IMR-90 (cell line): ENCODE data around the gene PLA2G2A. TPM values are rescaled to one million over a fixed set of nuclear protein-coding genes. Genes with fewer than 3 reads are reported as not detected.

Source experiments
- ATAC-seq: fragments of 200-7000 bp; cut with Tn5 transposase; 2 replicates; pipeline ENCODE4 v1.9.1; 2020; ENCODE audit warnings: low read depth, mild to moderate bottlenecking, moderate library complexity
- Bru-seq: library from RNA; stranded (reverse); fragments of 400-500 nt; gene quantifications from one replicate; lab custom pipeline; 2021; lab: Mats Ljungman, UMichigan
- BruChase-seq, 2 experiments: library from RNA; stranded (reverse); fragments of 400-500 nt; gene quantifications; one replicate each; lab custom pipeline; 2021; lab: Mats Ljungman, UMichigan
- BruUV-seq: library from RNA; stranded (reverse); fragments of 400-500 nt; replicated peaks from 2 replicates; lab custom pipeline; 2021; lab: Mats Ljungman, UMichigan
- CTCF ChIA-PET: fragments of 300-600 bp; formaldehyde crosslinking; extraction: SDS; loops from one replicate; lab custom pipeline; 2021; ENCODE audit warnings: antibody characterized with exemption; lab: Yijun Ruan, JAX
- POLR2A ChIA-PET: fragments of 300-600 bp; sonication (Branson Sonifier 250); formaldehyde crosslinking; loops from one replicate; lab custom pipeline; 2022; ENCODE audit warnings: antibody characterized with exemption; ENCODE audit not compliant: unreplicated experiment; lab: Charles Lee
- DNase-seq: peaks from one replicate; pipeline ENCODE4 v3.0.0; 2013
- H2AFZ ChIP-seq: replicated peaks from 2 replicates; pipeline ENCODE3; 2013; ENCODE audit warnings: low read length, mild to moderate bottlenecking; ENCODE audit not compliant: poor library complexity
- H2AK5ac ChIP-seq: 2 replicates; pipeline ENCODE4 v1.6.1; 2013; ENCODE audit warnings: low read depth, low read length, inconsistent platforms
- H2AK9ac ChIP-seq: replicated peaks from 2 replicates; pipeline ENCODE3; 2013; ENCODE audit warnings: mild to moderate bottlenecking, low read depth, low read length, moderate library complexity; ENCODE audit not compliant: poor library complexity
- H2BK120ac ChIP-seq: 2 replicates; pipeline ENCODE4 v1.6.1; 2013; ENCODE audit warnings: low read depth, low read length, inconsistent platforms
- H2BK15ac ChIP-seq: 3 replicates; pipeline ENCODE4 v1.6.1; 2013; ENCODE audit warnings: low read depth, low read length, inconsistent platforms
- H2BK20ac ChIP-seq: 2 replicates; pipeline ENCODE4 v1.6.1; 2013; ENCODE audit warnings: low read depth, mild to moderate bottlenecking, inconsistent platforms, low read length, moderate library complexity
- H2BK5ac ChIP-seq: 2 replicates; pipeline ENCODE4 v1.6.1; 2013; ENCODE audit warnings: mild to moderate bottlenecking, low read depth, low read length, inconsistent platforms; ENCODE audit not compliant: poor library complexity, severe bottlenecking
- H3K14ac ChIP-seq: replicated peaks from 2 replicates; pipeline ENCODE4 v1.6.1; 2013; ENCODE audit warnings: low read depth, low read length, inconsistent platforms
- H3K18ac ChIP-seq: 2 replicates; pipeline ENCODE4 v1.6.1; 2013; ENCODE audit warnings: low read depth, low read length, control low read depth
- H3K23ac ChIP-seq: 2 replicates; pipeline ENCODE4 v1.6.1; 2013; ENCODE audit warnings: low read depth, low read length, inconsistent platforms
- H3K27ac ChIP-seq: 2 replicates; pipeline ENCODE4 v1.5.1; 2013; ENCODE audit warnings: mild to moderate bottlenecking, control low read depth, low read length; ENCODE audit not compliant: insufficient read depth
- H3K27me3 ChIP-seq: 2 replicates; pipeline ENCODE4 v1.6.1; 2013; ENCODE audit warnings: low read length; ENCODE audit not compliant: control insufficient read depth, insufficient read depth
- H3K36me3 ChIP-seq: 2 replicates; pipeline ENCODE4 v1.6.1; 2013; ENCODE audit warnings: low read length, mixed read lengths; ENCODE audit not compliant: control insufficient read depth, insufficient read depth
- H3K4ac ChIP-seq: 2 replicates; pipeline ENCODE4 v1.6.1; 2013; ENCODE audit warnings: low read depth, low read length, inconsistent platforms
- H3K4me1 ChIP-seq: 2 replicates; pipeline ENCODE4 v1.6.1; 2013; ENCODE audit warnings: low read length, mixed read lengths; ENCODE audit not compliant: control insufficient read depth, insufficient read depth
- H3K4me2 ChIP-seq: 2 replicates; pipeline ENCODE4 v1.6.1; 2013; ENCODE audit warnings: low read depth, mild to moderate bottlenecking, control low read depth, low read length, moderate library complexity
- H3K4me3 ChIP-seq: 2 replicates; pipeline ENCODE4 v1.5.1; 2013; ENCODE audit warnings: low read depth, mild to moderate bottlenecking, control low read depth, low read length, moderate library complexity; ENCODE audit not compliant: insufficient read depth
- H3K56ac ChIP-seq: 2 replicates; pipeline ENCODE4 v1.6.1; 2013; ENCODE audit warnings: low read length, inconsistent platforms; ENCODE audit not compliant: insufficient read depth; ENCODE audit errors: extremely low read depth
- H3K79me1 ChIP-seq, 2 experiments: 2 replicates each; pipeline ENCODE4 v1.6.1; 2013; ENCODE audit warnings: low read length in 2 of 2, inconsistent platforms in 1 of 2, low read depth in 1 of 2
- H3K9ac ChIP-seq: 2 replicates; pipeline ENCODE4 v1.6.1; 2013; ENCODE audit warnings: low read depth, low read length, control low read depth
- H3K9me1 ChIP-seq: 2 replicates; pipeline ENCODE4 v1.6.1; 2013; ENCODE audit warnings: low read length, inconsistent platforms; ENCODE audit not compliant: insufficient read depth
- H3K9me3 ChIP-seq: 2 replicates; pipeline ENCODE4 v1.6.1; 2013; ENCODE audit warnings: low read length; ENCODE audit not compliant: control insufficient read depth, insufficient read depth
- H4K20me1 ChIP-seq: 2 replicates; pipeline ENCODE4 v1.6.1; 2013; ENCODE audit warnings: low read length, inconsistent platforms; ENCODE audit not compliant: insufficient read depth
- H4K5ac ChIP-seq: 2 replicates; pipeline ENCODE4 v1.6.1; 2013; ENCODE audit warnings: mild to moderate bottlenecking, low read depth, low read length, control low read depth
- H4K8ac ChIP-seq, 2 experiments: 2 replicates each; pipeline ENCODE4 v1.6.1; 2013; ENCODE audit warnings: low read depth in 2 of 2, low read length in 2 of 2, control low read depth in 1 of 2, inconsistent platforms in 1 of 2
- H4K91ac ChIP-seq: 2 replicates; pipeline ENCODE4 v1.6.1; 2013; ENCODE audit warnings: low read depth, low read length, inconsistent platforms; ENCODE audit not compliant: insufficient read depth
- BHLHE40 ChIP-seq: fragments of 150-350 bp; IDR thresholded peaks from 2 replicates; pipeline ENCODE4 v1.6.1; 2016; ENCODE audit warnings: mild to moderate bottlenecking, low read depth, low read length
- CHD1 ChIP-seq: IDR thresholded peaks from 2 replicates; pipeline ENCODE4 v1.6.1; 2012; ENCODE audit warnings: low read depth, low read length, improper control_type of control experiment
- FOS ChIP-seq: fragments of 150-350 bp; IDR thresholded peaks from 2 replicates; pipeline ENCODE4 v1.6.1; 2016; ENCODE audit warnings: low read depth, low read length
- MAFK ChIP-seq: IDR thresholded peaks from 2 replicates; pipeline ENCODE4 v1.6.1; 2012; ENCODE audit warnings: low read depth, low read length, improper control_type of control experiment
- MAZ ChIP-seq: IDR thresholded peaks from 2 replicates; pipeline ENCODE4 v1.6.1; 2012; ENCODE audit warnings: low read depth, mild to moderate bottlenecking, low read length, improper control_type of control experiment, moderate library complexity, borderline replicate concordance
- MXI1 ChIP-seq: IDR thresholded peaks from 2 replicates; pipeline ENCODE4 v1.6.1; 2012; ENCODE audit warnings: low read depth, mild to moderate bottlenecking, low read length, moderate library complexity, borderline replicate concordance
- NFE2L2 ChIP-seq: fragments of 150-350 bp; IDR thresholded peaks from 2 replicates; pipeline ENCODE4 v1.6.1; 2016; ENCODE audit warnings: low read depth, mild to moderate bottlenecking, low read length
- POLR2A ChIP-seq: IDR thresholded peaks from 2 replicates; pipeline ENCODE4 v1.6.1; 2012; ENCODE audit warnings: mild to moderate bottlenecking, low read depth, low read length
- RAD21 ChIP-seq: IDR thresholded peaks from 2 replicates; pipeline ENCODE4 v1.6.1; 2012; ENCODE audit warnings: low read length, improper control_type of control experiment
- RCOR1 ChIP-seq: IDR thresholded peaks from 2 replicates; pipeline ENCODE4 v1.6.1; 2012; ENCODE audit warnings: mild to moderate bottlenecking, low read length, improper control_type of control experiment; ENCODE audit not compliant: insufficient replicate concordance
- RFX5 ChIP-seq: IDR thresholded peaks from 2 replicates; pipeline ENCODE4 v1.8.0; 2012; ENCODE audit warnings: low read depth, mild to moderate bottlenecking, low read length, moderate library complexity
- SMC3 ChIP-seq: fragments of 150-350 bp; IDR thresholded peaks from 2 replicates; pipeline ENCODE4 v1.6.1; 2016; ENCODE audit warnings: low read depth, mild to moderate bottlenecking, antibody characterized with exemption, low read length, moderate library complexity
- WGBS, 2 experiments: methylation state at CpG; one replicate each; pipeline versions ENCODE4 v1.1.5 to v1.1.7; 2013; ENCODE audit warnings: missing lambda C conversion rate in 2 of 2; ENCODE audit not compliant: insufficient read length in 1 of 2; ENCODE audit errors: extremely low coverage in 2 of 2; 5-methylcytosine and 5-hydroxymethylcytosine counted together
- dilution Hi-C: fragments of 300-500 bp; cut with HindIII; formaldehyde crosslinking; loops from one replicate; pipeline ENCODE4 v1.14.3; 2018; ENCODE audit warnings: low sequenced_read_pairs; ENCODE audit not compliant: unreplicated experiment
- in situ Hi-C: fragments of 300-500 bp; cut with MboI; formaldehyde crosslinking; loops from 3 replicates; pipeline ENCODE4 v1.14.3; 2019; ENCODE audit warnings: low sequenced_read_pairs, inconsistent platforms, mixed read lengths
- intact Hi-C: fragments of 100-400 bp; cut with micrococcal nuclease; formaldehyde crosslinking; loops from 2 replicates; pipeline ENCODE4 v1.10.0; 2022
- long read RNA-seq: library from polyadenylated mRNA; unstranded; transcript quantifications from one replicate; pipeline ENCODE4 v2.0.0, GENCODE V29; 2021; ENCODE audit not compliant: unreplicated experiment
- polyA plus RNA-seq, 3 experiments: library from polyadenylated mRNA; depleted of rRNA; stranded (reverse); fragments of >200 nt; gene quantifications; 2 replicates each; pipeline ENCODE4 v1.2.3, GENCODE V29; 2012; ENCODE audit warnings: low replicate concordance in 1 of 3
- total RNA-seq: library from RNA; depleted of rRNA; stranded (reverse); fragments of >200 nt; gene quantifications from 2 replicates; pipeline ENCODE4 v1.2.3, GENCODE V29; 2012; rRNA removed
- TF ChIP-seq, protein P1 (sequence below): fragments of 150-350 bp; IDR thresholded peaks from 2 replicates; pipeline ENCODE4 v1.6.1; 2016; ENCODE audit warnings: low read depth, mild to moderate bottlenecking, low read length, moderate library complexity, borderline replicate concordance
- TF ChIP-seq, protein P2 (sequence below): conservative IDR thresholded peaks from 2 replicates; pipeline ENCODE4 v1.5.1; 2012; ENCODE audit warnings: mild to moderate bottlenecking, low read depth, low read length, improper control_type of control experiment
- TF ChIP-seq, protein P3 (sequence below): fragments of 150-350 bp; IDR thresholded peaks from 2 replicates; pipeline ENCODE4 v1.6.1; 2017; ENCODE audit warnings: mild to moderate bottlenecking, antibody characterized with exemption, low read length, low read depth

The PLA2G2A gene, protein sequence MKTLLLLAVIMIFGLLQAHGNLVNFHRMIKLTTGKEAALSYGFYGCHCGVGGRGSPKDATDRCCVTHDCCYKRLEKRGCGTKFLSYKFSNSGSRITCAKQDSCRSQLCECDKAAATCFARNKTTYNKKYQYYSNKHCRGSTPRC
- total RNA-seq, result not detected in 2 replicates
- not detected in 2 replicates for polyA plus RNA-seq (2012; rRNA removed)
- not detected in 2 replicates for polyA plus RNA-seq (2012; cell fraction: cytosol; rRNA removed)
- polyA plus RNA-seq (2012; cell fraction: nucleus; rRNA removed; ENCODE audit: low replicate concordance), result not detected in 2 replicates
- Bru-seq, nascent RNA, result not detected
- BruChase-seq, experiment 1, labeled RNA remaining after a 6-hour chase, result not detected
- BruChase-seq, experiment 2, labeled RNA remaining after a 2-hour chase, result not detected
- long read RNA-seq, result 0 reads

DNA sequence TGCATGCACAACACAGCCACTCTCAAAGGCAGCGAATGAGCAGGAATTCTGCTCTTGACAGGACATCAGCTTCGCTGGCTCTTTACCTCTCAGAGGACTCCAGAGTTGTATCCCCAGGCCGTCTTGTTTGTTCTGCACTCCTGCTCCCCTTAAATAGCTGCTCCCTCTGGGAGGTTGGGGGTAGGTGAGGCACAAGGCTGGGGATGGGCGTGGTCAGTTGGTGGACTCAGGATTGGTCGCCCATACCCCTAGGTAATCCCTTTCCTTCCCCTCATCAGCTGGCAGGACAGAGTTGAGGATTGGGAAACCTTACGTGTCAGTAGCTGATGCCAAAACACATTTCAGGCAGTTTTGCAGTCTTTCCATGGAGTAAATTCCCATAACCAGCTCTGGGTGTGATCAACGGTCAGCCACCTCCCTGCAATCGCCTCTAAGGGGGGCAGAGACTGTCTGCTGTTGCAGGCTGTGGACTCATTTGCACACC lies at the start of gene PLA2G2A:
Gene PLA2G2A, minus strand, starts transcription at position 125 of the 484 bp plus-strand sequence. CDS start 845 bp downstream, outside the sequence.
- no peak within 1 kb of the TSS for H2BK15ac ChIP-seq
- H3K4me3 ChIP-seq, result no peak within 1 kb of the TSS
- H4K8ac ChIP-seq, result no peak within 1 kb of the TSS
- in situ Hi-C loops (no loop called here), intact Hi-C loops (no loop called here), dilution Hi-C loops (no loop called here)
- H3K18ac ChIP-seq, result no peak within 1 kb of the TSS
- CTCF ChIA-PET, result no interaction called here
- no peak for DNase-seq
- H2BK5ac ChIP-seq, result no peak within 1 kb of the TSS
- H3K36me3 ChIP-seq, result no peaks in the 10 kb centered on the region
- no peak within 1 kb of the TSS for H3K4me2 ChIP-seq
- no peaks in the 10 kb centered on the region for H3K9me3 ChIP-seq
- no peaks in the 10 kb centered on the region for H4K20me1 ChIP-seq
- H2BK20ac ChIP-seq, result no peak within 1 kb of the TSS
- no peak within 1 kb of the TSS for H2AK9ac ChIP-seq
- H3K4me1 ChIP-seq, result no peaks in the 10 kb centered on the region
- H3K27me3 ChIP-seq, result peaks cover 38% of the 10 kb centered on the region
- H3K9me1 ChIP-seq, result no peaks in the 10 kb centered on the region
- H4K91ac ChIP-seq, result no peak within 1 kb of the TSS
- POLR2A ChIA-PET, result no interaction called here
- no peak within 1 kb of the TSS for H3K4ac ChIP-seq
- H2BK120ac ChIP-seq, result no peak within 1 kb of the TSS
- WGBS, 2 experiments, result 60% methylated on average over 1 of the region's 8 CpGs; no CpG with 5 or more reads in 1 of the 2 experiments
- no peak within 1 kb of the TSS for H4K5ac ChIP-seq
- H3K27ac ChIP-seq, result no peak within 1 kb of the TSS
- no peak within 1 kb of the TSS for H2AK5ac ChIP-seq
- H3K9ac ChIP-seq, result no peak within 1 kb of the TSS
- H3K56ac ChIP-seq, result no peak within 1 kb of the TSS
- no TSS peak for BruUV-seq
- ATAC-seq, result no peak
- no peak within 1 kb of the TSS for H2AFZ ChIP-seq
- no peak within 1 kb of the TSS for H3K14ac ChIP-seq
- no peaks in the 10 kb centered on the region for H3K79me1 ChIP-seq
- H3K23ac ChIP-seq, result no peak within 1 kb of the TSS
- TF ChIP-seq BHLHE40, result no peak
- TF ChIP-seq MXI1, result no peak
- no peak for TF ChIP-seq MAZ
- no peak for TF ChIP-seq SMC3
- TF ChIP-seq POLR2A, result no peak
- TF ChIP-seq RCOR1, result no peak
- TF ChIP-seq, protein P1, sequence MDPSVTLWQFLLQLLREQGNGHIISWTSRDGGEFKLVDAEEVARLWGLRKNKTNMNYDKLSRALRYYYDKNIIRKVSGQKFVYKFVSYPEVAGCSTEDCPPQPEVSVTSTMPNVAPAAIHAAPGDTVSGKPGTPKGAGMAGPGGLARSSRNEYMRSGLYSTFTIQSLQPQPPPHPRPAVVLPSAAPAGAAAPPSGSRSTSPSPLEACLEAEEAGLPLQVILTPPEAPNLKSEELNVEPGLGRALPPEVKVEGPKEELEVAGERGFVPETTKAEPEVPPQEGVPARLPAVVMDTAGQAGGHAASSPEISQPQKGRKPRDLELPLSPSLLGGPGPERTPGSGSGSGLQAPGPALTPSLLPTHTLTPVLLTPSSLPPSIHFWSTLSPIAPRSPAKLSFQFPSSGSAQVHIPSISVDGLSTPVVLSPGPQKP, result no peak
- TF ChIP-seq, protein P2, sequence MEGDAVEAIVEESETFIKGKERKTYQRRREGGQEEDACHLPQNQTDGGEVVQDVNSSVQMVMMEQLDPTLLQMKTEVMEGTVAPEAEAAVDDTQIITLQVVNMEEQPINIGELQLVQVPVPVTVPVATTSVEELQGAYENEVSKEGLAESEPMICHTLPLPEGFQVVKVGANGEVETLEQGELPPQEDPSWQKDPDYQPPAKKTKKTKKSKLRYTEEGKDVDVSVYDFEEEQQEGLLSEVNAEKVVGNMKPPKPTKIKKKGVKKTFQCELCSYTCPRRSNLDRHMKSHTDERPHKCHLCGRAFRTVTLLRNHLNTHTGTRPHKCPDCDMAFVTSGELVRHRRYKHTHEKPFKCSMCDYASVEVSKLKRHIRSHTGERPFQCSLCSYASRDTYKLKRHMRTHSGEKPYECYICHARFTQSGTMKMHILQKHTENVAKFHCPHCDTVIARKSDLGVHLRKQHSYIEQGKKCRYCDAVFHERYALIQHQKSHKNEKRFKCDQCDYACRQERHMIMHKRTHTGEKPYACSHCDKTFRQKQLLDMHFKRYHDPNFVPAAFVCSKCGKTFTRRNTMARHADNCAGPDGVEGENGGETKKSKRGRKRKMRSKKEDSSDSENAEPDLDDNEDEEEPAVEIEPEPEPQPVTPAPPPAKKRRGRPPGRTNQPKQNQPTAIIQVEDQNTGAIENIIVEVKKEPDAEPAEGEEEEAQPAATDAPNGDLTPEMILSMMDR, result no peak
- TF ChIP-seq RAD21, result no peak
- TF ChIP-seq, protein P3, sequence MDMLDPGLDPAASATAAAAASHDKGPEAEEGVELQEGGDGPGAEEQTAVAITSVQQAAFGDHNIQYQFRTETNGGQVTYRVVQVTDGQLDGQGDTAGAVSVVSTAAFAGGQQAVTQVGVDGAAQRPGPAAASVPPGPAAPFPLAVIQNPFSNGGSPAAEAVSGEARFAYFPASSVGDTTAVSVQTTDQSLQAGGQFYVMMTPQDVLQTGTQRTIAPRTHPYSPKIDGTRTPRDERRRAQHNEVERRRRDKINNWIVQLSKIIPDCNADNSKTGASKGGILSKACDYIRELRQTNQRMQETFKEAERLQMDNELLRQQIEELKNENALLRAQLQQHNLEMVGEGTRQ, result no peak
- TF ChIP-seq FOS, result no peak
- TF ChIP-seq NFE2L2, result no peak
- no peak for TF ChIP-seq CHD1
- no peak for TF ChIP-seq MAFK
- no peak for TF ChIP-seq RFX5
